OCI-LY1 (cell line): Measurements from ENCODE around the gene VPS37C.

Experiments used
- EZH2 ChIP-seq: fragments of 200-600 bp; sonication (generic), shearing (Covaris generic); IDR thresholded peaks from 2 replicates; pipeline ENCODE4 v1.8.0; 2017; ENCODE audit warnings: borderline replicate concordance, mixed run types, mild to moderate bottlenecking, antibody characterized with exemption, low read length, moderate library complexity, mixed read lengths
- TF ChIP-seq, protein P1 (sequence below): fragments of 200-600 bp; sonication (generic), shearing (Covaris generic); IDR thresholded peaks from 2 replicates; pipeline ENCODE4 v1.5.1; 2017; ENCODE audit warnings: mild to moderate bottlenecking, antibody characterized with exemption, low read length, moderate library complexity, mixed read lengths

DNA sequence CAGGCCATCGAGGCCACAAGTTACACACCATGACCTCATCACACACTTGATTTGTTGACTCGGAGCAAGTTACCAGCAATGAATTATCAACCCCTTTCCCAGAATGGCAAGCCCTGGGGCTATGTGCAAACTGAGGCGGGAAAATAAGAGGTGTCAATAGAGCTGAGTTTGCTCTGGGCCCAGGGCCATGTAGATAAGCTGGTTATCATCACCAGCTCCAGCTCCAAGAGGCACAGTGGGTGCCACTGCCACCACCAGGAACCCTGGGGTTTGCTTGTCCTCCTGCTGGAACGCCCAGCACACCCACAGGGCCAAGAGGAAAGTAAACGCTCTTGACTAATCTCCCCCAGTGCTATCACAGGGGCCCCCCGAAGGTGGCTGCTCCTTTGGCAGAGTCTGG lies 13.0 kb upstream of the VPS37C start:
- TF ChIP-seq, protein P1, sequence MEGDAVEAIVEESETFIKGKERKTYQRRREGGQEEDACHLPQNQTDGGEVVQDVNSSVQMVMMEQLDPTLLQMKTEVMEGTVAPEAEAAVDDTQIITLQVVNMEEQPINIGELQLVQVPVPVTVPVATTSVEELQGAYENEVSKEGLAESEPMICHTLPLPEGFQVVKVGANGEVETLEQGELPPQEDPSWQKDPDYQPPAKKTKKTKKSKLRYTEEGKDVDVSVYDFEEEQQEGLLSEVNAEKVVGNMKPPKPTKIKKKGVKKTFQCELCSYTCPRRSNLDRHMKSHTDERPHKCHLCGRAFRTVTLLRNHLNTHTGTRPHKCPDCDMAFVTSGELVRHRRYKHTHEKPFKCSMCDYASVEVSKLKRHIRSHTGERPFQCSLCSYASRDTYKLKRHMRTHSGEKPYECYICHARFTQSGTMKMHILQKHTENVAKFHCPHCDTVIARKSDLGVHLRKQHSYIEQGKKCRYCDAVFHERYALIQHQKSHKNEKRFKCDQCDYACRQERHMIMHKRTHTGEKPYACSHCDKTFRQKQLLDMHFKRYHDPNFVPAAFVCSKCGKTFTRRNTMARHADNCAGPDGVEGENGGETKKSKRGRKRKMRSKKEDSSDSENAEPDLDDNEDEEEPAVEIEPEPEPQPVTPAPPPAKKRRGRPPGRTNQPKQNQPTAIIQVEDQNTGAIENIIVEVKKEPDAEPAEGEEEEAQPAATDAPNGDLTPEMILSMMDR, result no peak
- TF ChIP-seq EZH2, result no peak
